Measurements from ENCODE around the gene BAHD1.

The BAHD1 gene

GRCh38 chr15:40456299-40456712, 15.6 kb downstream of the BAHD1 start (continued):
- TF ChIP-seq, protein P1, sequence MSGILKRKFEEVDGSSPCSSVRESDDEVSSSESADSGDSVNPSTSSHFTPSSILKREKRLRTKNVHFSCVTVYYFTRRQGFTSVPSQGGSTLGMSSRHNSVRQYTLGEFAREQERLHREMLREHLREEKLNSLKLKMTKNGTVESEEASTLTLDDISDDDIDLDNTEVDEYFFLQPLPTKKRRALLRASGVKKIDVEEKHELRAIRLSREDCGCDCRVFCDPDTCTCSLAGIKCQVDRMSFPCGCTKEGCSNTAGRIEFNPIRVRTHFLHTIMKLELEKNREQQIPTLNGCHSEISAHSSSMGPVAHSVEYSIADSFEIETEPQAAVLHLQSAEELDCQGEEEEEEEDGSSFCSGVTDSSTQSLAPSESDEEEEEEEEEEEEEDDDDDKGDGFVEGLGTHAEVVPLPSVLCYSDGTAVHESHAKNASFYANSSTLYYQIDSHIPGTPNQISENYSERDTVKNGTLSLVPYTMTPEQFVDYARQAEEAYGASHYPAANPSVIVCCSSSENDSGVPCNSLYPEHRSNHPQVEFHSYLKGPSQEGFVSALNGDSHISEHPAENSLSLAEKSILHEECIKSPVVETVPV (CRISPR knock-in tag; IDR thresholded peaks at IDR 0.05), result no peak

GRCh38 chr15:40456738-40457137, 16.0 kb downstream of the BAHD1 start:
- ATAC-seq, result no peak
- TF ChIP-seq RARB (CRISPR knock-in tag; IDR thresholded peaks at IDR 0.05), result no peak
- no peak for TF ChIP-seq POU6F1 (CRISPR knock-in tag; IDR thresholded peaks at IDR 0.05; ENCODE audit: borderline replicate concordance, low read depth)
- TF ChIP-seq ZFP3 (CRISPR knock-in tag; IDR thresholded peaks at IDR 0.05), result no peak
- TF ChIP-seq ZC3H10 (CRISPR knock-in tag; IDR thresholded peaks at IDR 0.05), result no peak
- no peak for TF ChIP-seq ISL1 (CRISPR knock-in tag; IDR thresholded peaks at IDR 0.05)
- TF ChIP-seq ZFP30 (CRISPR knock-in tag; IDR thresholded peaks at IDR 0.05), result no peak
- TF ChIP-seq CSDC2 (CRISPR knock-in tag; IDR thresholded peaks at IDR 0.05), result no peak
- TF ChIP-seq BACH2 (CRISPR knock-in tag; IDR thresholded peaks at IDR 0.05; ENCODE audit: borderline replicate concordance), result no peak
- no peak for TF ChIP-seq CREB5 (CRISPR knock-in tag; IDR thresholded peaks at IDR 0.05; ENCODE audit: low read depth)
- no peak for TF ChIP-seq SNAI2 (CRISPR knock-in tag; IDR thresholded peaks at IDR 0.05)
- TF ChIP-seq TOX (CRISPR knock-in tag; IDR thresholded peaks at IDR 0.05; ENCODE audit: borderline replicate concordance), result no peak
- TF ChIP-seq, protein P1 (CRISPR knock-in tag; IDR thresholded peaks at IDR 0.05), result no peak
- TF ChIP-seq ZNF565 (CRISPR knock-in tag; conservative IDR thresholded peaks at IDR 0.05; ENCODE audit: low read depth), result no peak
- TF ChIP-seq, protein P2, sequence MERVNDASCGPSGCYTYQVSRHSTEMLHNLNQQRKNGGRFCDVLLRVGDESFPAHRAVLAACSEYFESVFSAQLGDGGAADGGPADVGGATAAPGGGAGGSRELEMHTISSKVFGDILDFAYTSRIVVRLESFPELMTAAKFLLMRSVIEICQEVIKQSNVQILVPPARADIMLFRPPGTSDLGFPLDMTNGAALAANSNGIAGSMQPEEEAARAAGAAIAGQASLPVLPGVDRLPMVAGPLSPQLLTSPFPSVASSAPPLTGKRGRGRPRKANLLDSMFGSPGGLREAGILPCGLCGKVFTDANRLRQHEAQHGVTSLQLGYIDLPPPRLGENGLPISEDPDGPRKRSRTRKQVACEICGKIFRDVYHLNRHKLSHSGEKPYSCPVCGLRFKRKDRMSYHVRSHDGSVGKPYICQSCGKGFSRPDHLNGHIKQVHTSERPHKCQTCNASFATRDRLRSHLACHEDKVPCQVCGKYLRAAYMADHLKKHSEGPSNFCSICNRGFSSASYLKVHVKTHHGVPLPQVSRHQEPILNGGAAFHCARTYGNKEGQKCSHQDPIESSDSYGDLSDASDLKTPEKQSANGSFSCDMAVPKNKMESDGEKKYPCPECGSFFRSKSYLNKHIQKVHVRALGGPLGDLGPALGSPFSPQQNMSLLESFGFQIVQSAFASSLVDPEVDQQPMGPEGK (CRISPR knock-in tag; IDR thresholded peaks at IDR 0.05; ENCODE audit: borderline replicate concordance), result no peak
- no peak for TF ChIP-seq TCF4 (CRISPR knock-in tag; IDR thresholded peaks at IDR 0.05; ENCODE audit: borderline replicate concordance)
- no peak for TF ChIP-seq OSR1 (CRISPR knock-in tag; IDR thresholded peaks at IDR 0.05)
- no peak for TF ChIP-seq ZNF70 (CRISPR knock-in tag; IDR thresholded peaks at IDR 0.05)
- TF ChIP-seq ZNF8 (CRISPR knock-in tag; IDR thresholded peaks at IDR 0.05), result no peak

- no peak for TF ChIP-seq PPARA (CRISPR knock-in tag; IDR thresholded peaks at IDR 0.05; ENCODE audit: borderline replicate concordance)
- TF ChIP-seq, protein P1 (CRISPR knock-in tag; IDR thresholded peaks at IDR 0.05), result no peak
- no peak for ATAC-seq
These were observed 18.0 kb downstream of the BAHD1 start for GRCh38 chr15:40458495-40459371.

All from SK-N-SH treated with all-trans-retinoic acid at 6 μM for 48 hours (cell line).